K562 (cell line): ENCODE results near the gene NEMP2. TPM values are rescaled to one million over a fixed set of nuclear protein-coding genes. Genes with fewer than 3 reads are reported as not detected.
A peak's percentile ranks its signal among the peaks of the same experiment; 100 is the strongest.

Source experiments
- ATAC-seq: fragments of 200-7000 bp; cut with Tn5 transposase; 3 replicates; pipeline ENCODE4 v1.9.1; 2020; ENCODE audit warnings: moderate library complexity
- BruUV-seq: library from RNA; stranded (reverse); fragments of 400-500 nt; replicated peaks from 2 replicates; lab custom pipeline; 2021; lab: Mats Ljungman, UMichigan
- CTCF ChIA-PET: fragments of 300-600 bp; formaldehyde crosslinking; extraction: SDS; loops from one replicate; lab custom pipeline; 2021; ENCODE audit warnings: low intra/inter-chr PET ratio; lab: Yijun Ruan, JAX
- POLR2A ChIA-PET: fragments of 300-600, 350-650 bp; sonication (Branson Sonifier 250); formaldehyde crosslinking; extraction: SDS; loops from one replicate; lab custom pipeline; 2021; ENCODE audit warnings: antibody characterized with exemption, inconsistent platforms; lab: Yijun Ruan, JAX
- DNase-seq, 4 experiments: peaks; one replicate each; pipeline versions ENCODE4 v3.0.0 to v3.0.0-alpha.2; 2011 to 2018; ENCODE audit warnings: low spot score in 3 of 4, mixed read lengths in 3 of 4; ENCODE audit errors: extremely low read depth in 1 of 4
- FAIRE-seq: peaks from 2 replicates; lab custom pipeline; 2011; peaks lifted over from hg19 to GRCh38; lab: Jason Lieb, UNC
- H2AFZ ChIP-seq: 2 replicates; pipeline ENCODE4 v1.6.0; 2011; ENCODE audit warnings: low read depth, low read length, control low read depth, inconsistent platforms
- H3K27ac ChIP-seq: fragments of 200-600 bp; 3 replicates; pipeline ENCODE4 v1.8.0; 2011; ENCODE audit warnings: low read depth, mild to moderate bottlenecking, control low read depth, inconsistent platforms, low read length, moderate library complexity, mixed read lengths; ENCODE audit errors: extremely low read depth
- H3K27me3 ChIP-seq, 2 experiments: fragments of 300-600 bp in 1 of 2; 2 replicates in 1 of 2; 3 replicates in 1 of 2; pipeline versions ENCODE4 v1.6.0 to v1.8.0; 2011; ENCODE audit warnings: inconsistent platforms in 2 of 2, low read length in 2 of 2, mild to moderate bottlenecking in 1 of 2, mixed read lengths in 1 of 2, moderate library complexity in 1 of 2; ENCODE audit not compliant: control insufficient read depth in 2 of 2, insufficient read depth in 2 of 2
- H3K36me3 ChIP-seq: fragments of 300-600 bp; 3 replicates; pipeline ENCODE4 v1.8.0; 2011; ENCODE audit warnings: mild to moderate bottlenecking, low read length, inconsistent platforms; ENCODE audit not compliant: control insufficient read depth, insufficient read depth
- H3K4me1 ChIP-seq, 2 experiments: fragments of 200-600 bp in 1 of 2; replicated peaks in 1 of 2; 2 replicates in 1 of 2; 3 replicates in 1 of 2; pipeline versions ENCODE4 v1.5.1 to v1.8.0; 2011; ENCODE audit warnings: inconsistent platforms in 2 of 2, low read length in 2 of 2, mild to moderate bottlenecking in 1 of 2, mixed read lengths in 1 of 2, moderate library complexity in 1 of 2; ENCODE audit not compliant: control insufficient read depth in 2 of 2, insufficient read depth in 2 of 2
- H3K4me2 ChIP-seq: 2 replicates; pipeline ENCODE4 v1.6.1; 2011; ENCODE audit warnings: low read length, control low read depth, inconsistent platforms, mixed read lengths; ENCODE audit not compliant: insufficient read depth
- H3K4me3 ChIP-seq: fragments of 200-600 bp; sonication (generic), shearing (Covaris generic); 2 replicates; pipeline ENCODE4 v1.5.1; 2016; ENCODE audit warnings: control low read depth, inconsistent platforms
- H3K79me2 ChIP-seq: fragments of 200-600 bp; 3 replicates; pipeline ENCODE4 v1.8.0; 2011; ENCODE audit warnings: low read length, inconsistent platforms; ENCODE audit not compliant: control insufficient read depth, insufficient read depth
- H3K9ac ChIP-seq, 2 experiments: 2 replicates each; pipeline versions ENCODE4 v1.6.0 to v1.6.1; 2011; ENCODE audit warnings: low read depth in 2 of 2, low read length in 2 of 2, control low read depth in 1 of 2, inconsistent platforms in 1 of 2, mild to moderate bottlenecking in 1 of 2, mixed read lengths in 1 of 2; ENCODE audit not compliant: insufficient read depth in 1 of 2
- H3K9me1 ChIP-seq: one replicate; pipeline ENCODE4 v1.6.0; 2011; ENCODE audit warnings: inconsistent platforms, mild to moderate bottlenecking, low read length, moderate library complexity; ENCODE audit not compliant: control insufficient read depth, insufficient read depth
- H3K9me3 ChIP-seq: replicated peaks from 2 replicates; pipeline ENCODE4 v1.5.1; 2011; ENCODE audit warnings: low read depth, low read length, inconsistent platforms; ENCODE audit not compliant: control insufficient read depth, insufficient read depth
- H4K20me1 ChIP-seq: replicated peaks from 2 replicates; pipeline ENCODE4 v1.6.1; 2011; ENCODE audit warnings: low read length, inconsistent platforms, mixed read lengths; ENCODE audit not compliant: control insufficient read depth, insufficient read depth
- ZNF224 ChIP-seq: sonication (generic); formaldehyde crosslinking; IDR thresholded peaks from 2 replicates; pipeline ENCODE4 v1.8.0; 2022; ENCODE audit warnings: mild to moderate bottlenecking, missing genetic modification reagents
- WGBS: fragments of 100-300 bp; shearing (Covaris generic); methylation state at CpG from one replicate; pipeline ENCODE4 v1.1.6; 2016; ENCODE audit warnings: low coverage, mixed read lengths; ENCODE audit not compliant: insufficient coverage; ENCODE audit errors: missing lambda C conversion rate; 5-methylcytosine and 5-hydroxymethylcytosine counted together
- in situ Hi-C: fragments of 300-500 bp; cut with MboI; formaldehyde crosslinking; loops from 4 replicates; pipeline ENCODE4 v1.15.0; 2018; ENCODE audit warnings: inconsistent platforms, mixed read lengths
- intact Hi-C: fragments of 100-400 bp; cut with micrococcal nuclease; formaldehyde crosslinking; loops from 2 replicates; pipeline ENCODE4 v1.14.2; 2022
- polyA plus RNA-seq, 8 experiments: library from polyadenylated mRNA; depleted of rRNA in 4 of 8; stranded (reverse) in 5 of 8; unstranded in 3 of 8; fragments of >200 nt; fragmentation: Nextera tagmentation in 2 of 8; fragmentation: Illumina TruSeq in 1 of 8; extraction: Ambion mirVana in 2 of 8; extraction: Trizol in 1 of 8; gene quantifications; 2 replicates each; pipeline versions ENCODE4 v1.2.1 to v1.2.3, GENCODE V29; 2011 to 2014; ENCODE audit warnings: inconsistent platforms in 1 of 8, missing spikeins in 1 of 8
- total RNA-seq, 7 experiments: library from RNA; depleted of rRNA in 6 of 7; stranded (reverse); fragments of >200 nt in 6 of 7; fragmentation: Illumina TruSeq in 2 of 7; extraction: Trizol in 2 of 7; gene quantifications; 2 replicates each; pipeline versions ENCODE4 v1.2.1 to v1.2.3, GENCODE V29; 2011 to 2021; ENCODE audit warnings: low replicate concordance in 1 of 7
- TF ChIP-seq, protein P1 (sequence below): fragments of 450-650 bp; IDR thresholded peaks from 2 replicates; pipeline ENCODE4 v1.6.1; 2017; ENCODE audit warnings: antibody characterized with exemption, mild to moderate bottlenecking

The NEMP2 gene
- total and polyA plus RNA-seq, 9 of the 15 experiments (the other 6 are each of a cell fraction or from before 2014, with no cell fraction given): 0.32 to 3.0 (median 1.7) TPM

DNA sequence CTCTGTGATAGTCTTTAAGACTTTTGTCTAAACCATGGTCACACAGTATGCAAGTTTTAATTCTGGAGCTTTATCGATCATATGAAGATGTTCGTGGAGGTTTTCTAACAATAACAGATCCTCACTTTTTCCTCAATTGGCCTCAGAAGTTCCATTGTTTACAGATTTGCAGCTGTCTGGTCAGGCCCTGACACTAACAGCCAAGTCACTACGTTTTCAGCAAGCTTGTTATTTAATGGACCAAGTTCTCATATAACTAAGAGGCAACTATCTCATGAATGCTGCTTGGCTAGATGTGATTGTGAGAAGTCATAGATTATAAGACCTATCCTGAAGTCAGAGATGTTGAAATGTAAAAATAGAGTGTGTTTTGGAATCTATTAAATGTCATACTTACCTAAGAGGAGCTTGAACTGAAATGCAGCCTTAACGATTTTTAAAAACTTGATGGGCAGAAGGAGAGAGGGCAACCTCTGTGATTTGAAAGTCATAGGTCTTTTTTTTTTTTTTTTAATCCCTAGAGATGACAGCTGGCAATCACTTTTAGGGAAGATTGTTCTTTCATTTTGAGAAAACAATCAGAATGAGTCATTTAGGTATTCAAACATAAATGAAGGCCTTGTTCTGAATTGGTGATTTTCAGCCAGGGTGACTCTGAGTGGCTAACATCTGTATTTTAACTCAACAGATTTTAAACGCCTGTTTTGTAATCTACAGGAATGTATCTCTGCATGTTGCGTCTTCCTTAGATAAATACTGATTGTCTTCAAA lies 48.4 kb upstream of the NEMP2 start:
- intact Hi-C loops: loop anchor here (5.0 kb wide), 1 partner anchor 51 kb away; the partner anchor contains the start of gene NEMP2
- Histone ChIP-seq H3K9ac (no peak overlapping the region; a peak in 1 of 4 replicates), H3K36me3 (no peaks in the 10 kb centered on the region), H3K27ac (peak overlapping the region; percentile 12; the same call in 2 of the 3 replicates), H4K20me1 (no peaks in the 10 kb centered on the region), H3K4me1 (peaks cover 4 to 56% of the 10 kb centered on the region in 2 experiments; a peak in 4 of 5 replicates), H3K27me3 (no peaks in the 10 kb centered on the region), H3K4me3 (no peak overlapping the region), H3K4me2 (no peak overlapping the region), H3K9me3 (no peaks in the 10 kb centered on the region; the same call in 1 of the 2 replicates), H3K9me1 (no peaks in the 10 kb centered on the region), H2AFZ (peak overlapping the region; percentile 71), H3K79me2 (no peaks in the 10 kb centered on the region)
- peak; percentile 35 for FAIRE-seq
- in situ Hi-C loops: no loop called here
- TF ChIP-seq, protein P1, sequence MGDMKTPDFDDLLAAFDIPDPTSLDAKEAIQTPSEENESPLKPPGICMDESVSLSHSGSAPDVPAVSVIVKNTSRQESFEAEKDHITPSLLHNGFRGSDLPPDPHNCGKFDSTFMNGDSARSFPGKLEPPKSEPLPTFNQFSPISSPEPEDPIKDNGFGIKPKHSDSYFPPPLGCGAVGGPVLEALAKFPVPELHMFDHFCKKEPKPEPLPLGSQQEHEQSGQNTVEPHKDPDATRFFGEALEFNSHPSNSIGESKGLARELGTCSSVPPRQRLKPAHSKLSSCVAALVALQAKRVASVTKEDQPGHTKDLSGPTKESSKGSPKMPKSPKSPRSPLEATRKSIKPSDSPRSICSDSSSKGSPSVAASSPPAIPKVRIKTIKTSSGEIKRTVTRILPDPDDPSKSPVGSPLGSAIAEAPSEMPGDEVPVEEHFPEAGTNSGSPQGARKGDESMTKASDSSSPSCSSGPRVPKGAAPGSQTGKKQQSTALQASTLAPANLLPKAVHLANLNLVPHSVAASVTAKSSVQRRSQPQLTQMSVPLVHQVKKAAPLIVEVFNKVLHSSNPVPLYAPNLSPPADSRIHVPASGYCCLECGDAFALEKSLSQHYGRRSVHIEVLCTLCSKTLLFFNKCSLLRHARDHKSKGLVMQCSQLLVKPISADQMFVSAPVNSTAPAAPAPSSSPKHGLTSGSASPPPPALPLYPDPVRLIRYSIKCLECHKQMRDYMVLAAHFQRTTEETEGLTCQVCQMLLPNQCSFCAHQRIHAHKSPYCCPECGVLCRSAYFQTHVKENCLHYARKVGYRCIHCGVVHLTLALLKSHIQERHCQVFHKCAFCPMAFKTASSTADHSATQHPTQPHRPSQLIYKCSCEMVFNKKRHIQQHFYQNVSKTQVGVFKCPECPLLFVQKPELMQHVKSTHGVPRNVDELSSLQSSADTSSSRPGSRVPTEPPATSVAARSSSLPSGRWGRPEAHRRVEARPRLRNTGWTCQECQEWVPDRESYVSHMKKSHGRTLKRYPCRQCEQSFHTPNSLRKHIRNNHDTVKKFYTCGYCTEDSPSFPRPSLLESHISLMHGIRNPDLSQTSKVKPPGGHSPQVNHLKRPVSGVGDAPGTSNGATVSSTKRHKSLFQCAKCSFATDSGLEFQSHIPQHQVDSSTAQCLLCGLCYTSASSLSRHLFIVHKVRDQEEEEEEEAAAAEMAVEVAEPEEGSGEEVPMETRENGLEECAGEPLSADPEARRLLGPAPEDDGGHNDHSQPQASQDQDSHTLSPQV: 0 out of 2 replicates have a peak, but pooled peaks have one; percentile 8
- TF ChIP-seq ZNF224 (CRISPR knock-in tag): no peak
- ATAC-seq: no peak
- no TSS peak for BruUV-seq
- ChIA-PET POLR2A (interaction anchor here (0.6 to 1.7 kb wide), 2 partner anchors 18 to 21 kb away, joined by 3 to 4 read pairs; no protein-coding TSS in a partner anchor), CTCF (interaction anchor here (0.7 kb wide), 1 partner anchor 492 kb away, joined by 3 read pairs; no protein-coding TSS in a partner anchor)
- WGBS: 44% methylated on average over 6 of the region's 6 CpGs
- DNase-seq: no peak
